HL-60 (cell line): ENCODE data around the gene SERPINB7.
A peak's percentile ranks its signal among the peaks of the same experiment; 100 is the strongest.

Experiments used
- DNase-seq, 2 experiments: peaks; one replicate each; pipeline ENCODE4 v3.0.0-alpha.2; 2010 to 2020; ENCODE audit warnings: low read depth in 1 of 2, low spot score in 1 of 2
- H3K27ac ChIP-seq: fragments of 250-450 bp; sonication (Bioruptor Pico); replicated peaks from 2 replicates; pipeline ENCODE4 v1.5.1; 2020; ENCODE audit warnings: mild to moderate bottlenecking, moderate library complexity
- H3K27me3 ChIP-seq: fragments of 250-450 bp; sonication (Bioruptor Pico); 2 replicates; pipeline ENCODE4 v1.5.1; 2021; ENCODE audit warnings: mild to moderate bottlenecking, moderate library complexity; ENCODE audit not compliant: insufficient read depth, poor library complexity, severe bottlenecking
- H3K4me3 ChIP-seq: replicated peaks from 2 replicates; pipeline ENCODE4 v1.5.1; 2011; ENCODE audit warnings: mild to moderate bottlenecking, control low read depth, low read length; ENCODE audit not compliant: insufficient read depth
- GABPA ChIP-seq: IDR thresholded peaks from 2 replicates; pipeline ENCODE4 v1.6.1; 2012; ENCODE audit warnings: low read depth
- POLR2AphosphoS5 ChIP-seq: IDR thresholded peaks from 2 replicates; pipeline ENCODE4 v1.6.1; 2012; ENCODE audit warnings: low read depth
- REST ChIP-seq: IDR thresholded peaks from 2 replicates; pipeline ENCODE4 v1.6.1; 2012; ENCODE audit warnings: low read depth; ENCODE audit not compliant: insufficient replicate concordance
- SPI1 ChIP-seq: IDR thresholded peaks from 2 replicates; pipeline ENCODE4 v1.6.1; 2012; ENCODE audit warnings: low read depth, mild to moderate bottlenecking, borderline replicate concordance
- TF ChIP-seq, protein P1 (sequence below): IDR thresholded peaks from one replicate; pipeline ENCODE4 v1.5.1; 2011; ENCODE audit warnings: low read length, control low read depth, inconsistent platforms; ENCODE audit not compliant: insufficient read depth

Gene SERPINB7

DNA sequence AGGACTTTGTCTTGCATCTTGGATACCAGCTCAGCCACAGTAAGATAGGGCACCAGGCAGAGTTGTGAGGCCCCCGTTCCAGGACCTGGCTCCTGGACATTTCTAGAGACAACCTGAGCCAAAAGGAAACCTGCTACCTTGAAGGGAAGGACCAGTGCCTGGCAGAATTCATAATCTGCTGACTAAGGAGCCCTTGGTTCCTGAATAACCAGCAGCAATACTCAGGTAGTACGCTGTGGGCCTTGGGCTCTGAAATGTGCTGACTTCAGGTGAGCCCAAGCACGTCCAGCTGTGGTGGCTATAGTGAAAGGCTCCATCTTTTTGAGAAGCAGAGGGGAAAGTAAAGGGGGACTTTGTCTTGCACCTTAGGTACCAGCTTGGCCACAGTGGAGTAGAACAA lies 44.0 kb upstream of the SERPINB7 start:
- Histone ChIP-seq H3K27me3 (no peaks in the 10 kb centered on the region), H3K27ac (no peak overlapping the region), H3K4me3 (no peak overlapping the region)
- TF ChIP-seq GABPA (no peak), SPI1 (no peak), POLR2AphosphoS5 (no peak), REST (no peak)
- TF ChIP-seq, protein P1, sequence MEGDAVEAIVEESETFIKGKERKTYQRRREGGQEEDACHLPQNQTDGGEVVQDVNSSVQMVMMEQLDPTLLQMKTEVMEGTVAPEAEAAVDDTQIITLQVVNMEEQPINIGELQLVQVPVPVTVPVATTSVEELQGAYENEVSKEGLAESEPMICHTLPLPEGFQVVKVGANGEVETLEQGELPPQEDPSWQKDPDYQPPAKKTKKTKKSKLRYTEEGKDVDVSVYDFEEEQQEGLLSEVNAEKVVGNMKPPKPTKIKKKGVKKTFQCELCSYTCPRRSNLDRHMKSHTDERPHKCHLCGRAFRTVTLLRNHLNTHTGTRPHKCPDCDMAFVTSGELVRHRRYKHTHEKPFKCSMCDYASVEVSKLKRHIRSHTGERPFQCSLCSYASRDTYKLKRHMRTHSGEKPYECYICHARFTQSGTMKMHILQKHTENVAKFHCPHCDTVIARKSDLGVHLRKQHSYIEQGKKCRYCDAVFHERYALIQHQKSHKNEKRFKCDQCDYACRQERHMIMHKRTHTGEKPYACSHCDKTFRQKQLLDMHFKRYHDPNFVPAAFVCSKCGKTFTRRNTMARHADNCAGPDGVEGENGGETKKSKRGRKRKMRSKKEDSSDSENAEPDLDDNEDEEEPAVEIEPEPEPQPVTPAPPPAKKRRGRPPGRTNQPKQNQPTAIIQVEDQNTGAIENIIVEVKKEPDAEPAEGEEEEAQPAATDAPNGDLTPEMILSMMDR = no peak
- DNase-seq = no peak

- TF ChIP-seq, protein P1 = no peak
- TF ChIP-seq REST (no peak), POLR2AphosphoS5 (no peak), GABPA (no peak), SPI1 (no peak)
- H3K27me3 ChIP-seq = no peaks in the 10 kb centered on the region
- no peak for DNase-seq
- no peak overlapping the region for H3K4me3 ChIP-seq
- no peak overlapping the region for H3K27ac ChIP-seq
These were observed 38.3 kb upstream of the SERPINB7 start for GRCh38 chr18:63736876-63737275.

DNA sequence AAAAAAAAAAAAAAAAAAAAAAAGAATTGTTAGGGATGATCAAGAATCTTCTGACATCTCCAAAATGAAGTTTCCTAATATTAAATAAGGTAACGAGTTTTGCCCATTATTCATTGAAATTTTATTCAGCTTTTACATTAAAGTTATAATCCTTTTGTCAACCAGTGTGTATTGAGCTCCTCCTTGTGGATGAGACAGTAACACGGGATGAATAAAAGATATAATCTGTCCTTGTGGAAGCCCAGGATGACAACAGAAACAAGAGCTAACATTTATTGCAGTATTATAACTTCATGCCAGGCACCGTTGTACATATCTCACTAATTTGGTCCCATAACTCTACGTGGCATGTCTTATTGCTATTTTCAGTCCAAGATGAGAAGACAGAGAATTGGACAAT lies 33.4 kb upstream of the SERPINB7 start:
- TF ChIP-seq GABPA (no peak), REST (no peak)
- TF ChIP-seq, protein P1 = peak; percentile 2

More for the DNA sequence above, 33.4 kb upstream of the SERPINB7 start:
- DNase-seq = no peak
- Histone ChIP-seq H3K4me3 (no peak overlapping the region), H3K27ac (no peak overlapping the region), H3K27me3 (no peaks in the 10 kb centered on the region)
